ENCODE results near the gene ARMC7.

DNA sequence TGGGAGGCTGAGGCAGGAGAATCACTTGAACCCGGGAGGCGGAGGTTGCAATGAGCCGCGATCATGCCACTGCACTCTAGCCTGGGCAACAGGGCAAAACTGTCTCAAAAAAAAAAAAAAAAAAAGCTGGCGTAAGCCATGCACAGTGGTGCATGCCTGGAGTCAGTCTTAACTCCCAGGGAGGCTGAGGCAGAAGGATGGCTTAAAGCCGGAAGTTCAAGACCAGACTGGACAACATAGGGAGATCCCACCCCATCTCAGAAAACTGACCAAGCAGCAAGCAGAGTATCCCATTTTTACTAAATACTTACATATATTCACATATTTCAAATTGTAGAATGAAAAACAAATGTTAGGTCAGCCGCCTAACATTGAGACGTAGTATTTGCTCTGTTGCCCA, 17.2 kb downstream of the ARMC7 start:
- no peak for TF ChIP-seq ZFP1 (CRISPR knock-in tag; IDR thresholded peaks at IDR 0.05)
- no peak for TF ChIP-seq ZNF350 (CRISPR knock-in tag; IDR thresholded peaks at IDR 0.05; ENCODE audit: borderline replicate concordance, low read depth)
- no peak for TF ChIP-seq HMGA1 (CRISPR knock-in tag; conservative IDR thresholded peaks at IDR 0.05)
- TF ChIP-seq MAFK (conservative IDR thresholded peaks at IDR 0.05 in 1 of 2, IDR thresholded peaks at IDR 0.05 in 1 of 2; ENCODE audit: low read length in 2 of 2): no peak
- no peak for TF ChIP-seq JARID2 (CRISPR knock-in tag; IDR thresholded peaks at IDR 0.05; ENCODE audit: insufficient replicate concordance)
- no peak for TF ChIP-seq ETV6 (CRISPR knock-in tag; conservative IDR thresholded peaks at IDR 0.05)
- TF ChIP-seq ZNF850 (CRISPR knock-in tag; conservative IDR thresholded peaks at IDR 0.05): no peak
- no peak for TF ChIP-seq YEATS2 (CRISPR knock-in tag; IDR thresholded peaks at IDR 0.05; ENCODE audit: borderline replicate concordance)
- no peak for TF ChIP-seq SRF (IDR thresholded peaks at IDR 0.05; ENCODE audit: low read depth, low read length)
- TF ChIP-seq POLR2A (IDR thresholded peaks at IDR 0.05; ENCODE audit: insufficient read depth in 1 of 2, low read depth in 2 of 2, low read length in 2 of 2): no peak
- TF ChIP-seq ZIK1 (CRISPR knock-in tag; IDR thresholded peaks at IDR 0.05; ENCODE audit: borderline replicate concordance, low read depth): no peak
- TF ChIP-seq ATF7 (IDR thresholded peaks at IDR 0.05): no peak
- no peak for TF ChIP-seq ATF7 (CRISPR knock-in tag; IDR thresholded peaks at IDR 0.05)
